SK-N-DZ (cell line): ENCODE measurements around the gene STIL.
"Not testable (repeated sequence)": the region's sequence is repeated elsewhere in the genome, so short reads cannot be mapped to it uniquely, and the experiment has no call there.

Experiments
- DNase-seq: peaks from one replicate; pipeline ENCODE4 v3.0.0-alpha.2; 2015; ENCODE audit warnings: low spot score

The STIL gene

DNA sequence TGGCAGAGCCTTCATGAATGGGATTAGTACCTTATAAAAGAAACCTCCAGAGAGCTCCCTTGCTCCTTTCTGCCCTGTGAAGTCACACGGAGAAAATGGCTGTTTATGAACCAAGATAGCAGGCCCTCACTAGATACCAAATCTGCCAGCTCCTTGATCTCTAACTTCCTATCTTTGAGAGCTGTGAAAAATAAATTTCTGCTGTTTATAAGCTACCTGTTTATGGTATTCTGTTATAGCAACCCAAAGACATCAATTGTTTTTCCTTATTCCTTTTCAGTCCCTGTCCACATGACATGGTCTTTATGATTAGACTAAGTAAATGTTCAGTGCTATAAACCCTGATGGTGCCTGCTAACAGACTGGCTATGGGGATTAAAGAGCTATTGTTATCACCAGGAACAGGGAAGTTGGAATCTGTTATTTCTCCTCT, 9.7 kb upstream of the STIL start:
- DNase-seq, result no peak

DNA sequence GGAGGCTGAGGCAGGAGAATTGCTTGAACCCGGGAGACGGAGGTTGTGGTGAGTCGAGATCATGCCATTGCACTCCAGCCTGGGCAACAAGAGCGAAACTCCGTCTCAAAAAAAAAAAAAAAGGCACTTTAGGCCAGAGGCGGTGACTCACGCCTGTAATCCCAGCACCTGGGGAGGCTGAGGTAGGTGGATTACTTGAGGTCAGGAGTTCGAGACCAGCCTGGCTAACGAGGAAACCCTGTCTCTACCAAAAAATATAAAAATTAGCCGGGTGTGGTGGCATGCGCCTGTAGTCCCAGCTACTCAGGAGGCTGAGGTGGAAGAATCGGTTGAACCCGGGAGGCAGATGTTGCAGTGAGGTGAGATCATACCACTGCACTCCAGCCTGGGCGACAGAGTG, 6.0 kb upstream of the STIL start:
- not testable (repeated sequence) for DNase-seq

DNA sequence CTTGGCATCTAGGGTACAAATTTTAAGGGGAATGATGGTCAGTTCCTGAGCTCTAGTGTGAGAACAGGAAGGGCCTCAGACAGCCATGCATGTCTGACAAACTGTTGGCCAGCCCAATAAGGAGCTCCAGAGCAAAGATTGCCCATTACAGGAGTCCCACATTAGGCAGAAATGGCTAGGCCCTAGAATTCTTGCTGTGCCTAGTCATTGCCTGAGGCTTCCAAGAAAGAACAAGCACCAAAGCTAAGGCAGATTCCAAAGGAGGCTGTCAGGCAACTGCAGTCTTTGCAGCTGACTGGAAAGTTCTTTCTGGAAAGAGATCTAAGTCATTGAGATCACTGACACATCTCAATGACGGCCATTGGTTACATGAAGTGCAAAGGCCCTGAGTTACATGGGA, 3.9 kb upstream of the STIL start:
- DNase-seq, result no peak

DNA sequence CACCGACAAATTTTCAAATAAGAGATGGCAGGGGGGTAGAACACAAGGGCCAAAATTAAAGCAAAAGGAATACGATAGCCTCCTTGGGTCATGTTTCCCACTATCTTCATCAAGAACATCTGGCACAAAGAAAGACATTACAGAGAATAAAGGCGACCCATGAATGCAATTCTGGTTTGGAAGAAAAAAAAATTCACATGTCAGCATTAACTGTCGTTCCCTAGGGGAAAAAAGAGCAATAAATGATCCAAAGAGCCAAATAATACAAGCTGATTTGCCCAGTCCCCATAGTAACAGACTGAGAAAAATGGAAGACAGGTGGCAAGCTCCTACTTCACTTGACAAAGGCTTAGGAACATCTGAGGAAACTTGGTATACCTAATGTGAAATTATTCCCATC, 4.5 kb downstream of the STIL start:
- no peak for DNase-seq

DNA sequence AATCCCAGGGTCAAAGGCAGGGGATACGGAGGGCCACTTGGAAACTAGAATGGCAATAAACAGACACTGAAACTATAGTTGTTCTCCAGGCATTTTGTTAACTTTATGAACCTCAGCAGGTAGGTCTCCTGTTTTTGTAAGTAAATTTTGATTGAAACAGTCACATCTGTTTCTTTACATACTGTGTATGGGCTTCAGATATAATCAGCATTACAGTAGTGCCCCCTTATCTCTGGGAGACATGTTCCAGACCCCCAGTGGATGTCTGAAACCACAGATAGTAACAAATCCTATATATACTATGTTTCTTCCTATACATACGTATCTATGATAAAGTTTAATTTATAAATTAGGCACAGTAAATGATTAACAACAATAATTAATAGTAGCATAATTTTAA, 11.5 kb downstream of the STIL start:
- peak; percentile 8 for DNase-seq

DNA sequence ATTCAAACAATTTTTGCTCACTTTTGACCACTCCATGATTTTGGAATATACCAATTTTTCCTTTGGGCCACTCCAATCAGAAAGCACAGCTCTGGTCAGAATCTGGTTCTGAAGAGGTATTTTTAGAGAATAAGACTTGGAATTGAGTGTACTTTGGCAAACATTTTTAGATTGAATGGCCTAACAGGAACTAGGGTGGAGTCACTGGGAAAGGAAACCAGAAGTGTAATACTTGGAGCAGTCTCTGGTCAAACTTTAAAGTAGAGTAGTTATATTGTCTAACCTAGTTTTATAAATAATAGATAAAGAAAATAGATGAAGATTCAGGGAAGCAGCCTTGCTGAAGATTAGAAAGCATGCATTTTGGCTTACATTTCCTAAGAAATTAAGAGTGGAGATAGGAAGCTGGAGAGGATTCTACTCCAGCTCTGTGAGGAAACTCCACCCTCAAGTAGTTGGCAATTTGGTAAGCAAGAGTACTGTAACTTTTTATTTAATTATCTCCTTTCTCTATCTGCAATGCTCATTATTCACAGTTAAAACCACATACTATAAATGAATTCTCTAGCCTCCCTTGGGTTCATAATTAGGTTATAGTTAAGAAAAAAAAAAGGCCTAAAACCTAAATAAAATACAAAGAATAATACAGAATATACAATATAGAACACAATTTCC, 15.8 kb downstream of the STIL start:
- no peak for DNase-seq

DNA sequence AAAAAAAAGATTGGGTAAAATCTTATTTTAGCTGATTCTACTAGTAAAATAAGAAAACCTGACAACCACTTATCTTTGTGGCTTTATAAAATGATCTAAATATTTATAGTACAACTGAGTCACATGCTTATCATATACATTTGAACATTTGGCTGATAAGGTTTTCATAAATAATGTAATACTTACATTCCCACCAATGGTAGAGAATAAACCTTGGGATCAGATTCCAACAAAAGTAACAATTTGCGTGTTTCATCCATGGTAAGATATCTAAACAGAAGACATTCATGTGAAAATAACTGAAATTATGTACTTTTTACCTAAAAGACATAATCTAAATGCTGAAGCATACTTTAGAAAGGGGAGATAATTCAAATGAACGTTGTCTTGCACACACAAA, 18.4 kb downstream of the STIL start:
- DNase-seq, result no peak

DNA sequence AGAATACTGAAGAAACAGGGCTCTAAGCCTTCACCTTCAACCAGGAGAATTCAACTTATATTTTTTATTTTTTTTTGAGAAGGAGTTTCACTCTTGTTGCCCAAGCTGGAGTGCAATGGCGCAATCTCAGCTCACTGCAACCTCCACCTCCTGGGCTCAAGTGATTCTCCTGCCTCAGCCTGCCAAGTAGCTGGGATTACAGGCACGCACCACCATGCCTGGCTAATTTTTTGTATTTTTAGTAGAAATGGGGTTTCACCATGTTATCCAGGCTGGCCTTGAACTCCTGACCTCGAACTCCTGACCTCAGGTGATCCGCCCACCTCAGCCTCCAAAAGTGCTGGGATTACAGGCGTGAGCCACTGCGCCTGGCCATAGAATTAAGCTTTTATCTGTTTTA, 19.1 kb downstream of the STIL start:
- DNase-seq, result not testable (repeated sequence)

DNA sequence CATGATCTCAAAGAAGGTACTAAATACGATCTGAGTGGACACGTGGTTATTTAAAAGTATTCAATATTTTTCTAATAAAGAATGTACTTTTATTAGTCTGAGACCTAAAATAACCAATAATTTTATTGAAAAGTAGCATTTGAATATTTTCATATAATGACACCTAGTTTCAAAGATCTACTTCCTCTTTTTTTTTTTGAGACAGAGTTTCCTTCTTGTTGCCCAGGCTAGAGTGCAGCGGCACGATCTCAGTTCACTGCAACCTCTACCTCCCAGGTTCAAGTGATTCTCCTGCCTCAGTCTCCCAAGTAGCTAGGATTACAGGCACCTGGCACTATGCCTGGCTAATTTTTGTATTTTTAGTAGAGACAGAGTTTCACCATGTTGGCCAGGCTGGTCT, 25.8 kb downstream of the STIL start:
- not testable (repeated sequence) for DNase-seq

DNA sequence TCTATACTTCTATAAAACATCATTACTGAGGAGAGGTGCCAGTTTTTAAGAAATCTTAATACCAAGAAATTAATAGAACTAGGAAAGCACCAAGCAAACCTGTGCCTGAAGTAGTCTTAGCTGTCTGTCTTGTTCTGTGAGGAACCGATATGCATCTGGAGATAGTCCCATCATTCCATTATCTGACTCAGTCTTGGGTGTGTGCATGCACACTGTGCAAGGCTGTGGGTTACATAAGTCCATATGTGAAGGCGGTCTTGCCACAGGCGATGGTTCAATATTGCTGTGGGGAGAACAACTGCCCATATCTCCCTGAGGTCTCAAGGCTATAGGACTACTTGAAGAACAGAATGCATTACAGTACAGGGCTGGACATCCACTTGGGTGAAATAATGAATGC, 33.8 kb downstream of the STIL start:
- no peak for DNase-seq

DNA sequence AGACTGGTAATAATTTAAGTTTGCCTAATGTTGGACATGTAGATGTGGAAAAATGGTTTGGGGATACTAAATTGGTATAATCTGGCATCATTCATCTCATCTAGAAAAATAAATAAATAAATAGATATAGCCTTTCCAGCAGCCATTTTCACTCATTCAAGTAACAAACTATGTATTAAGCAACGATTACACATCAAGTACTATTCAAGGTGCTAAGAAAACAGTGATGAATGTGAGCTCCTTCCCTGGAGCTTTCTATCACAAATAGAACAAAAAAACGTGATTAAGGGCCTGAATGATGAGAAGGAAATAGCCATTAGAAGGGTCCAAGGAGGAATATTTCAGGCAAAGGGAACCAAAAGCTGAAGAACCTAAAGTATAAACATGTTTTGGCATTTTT, 37.1 kb downstream of the STIL start:
- DNase-seq, result no peak

DNA sequence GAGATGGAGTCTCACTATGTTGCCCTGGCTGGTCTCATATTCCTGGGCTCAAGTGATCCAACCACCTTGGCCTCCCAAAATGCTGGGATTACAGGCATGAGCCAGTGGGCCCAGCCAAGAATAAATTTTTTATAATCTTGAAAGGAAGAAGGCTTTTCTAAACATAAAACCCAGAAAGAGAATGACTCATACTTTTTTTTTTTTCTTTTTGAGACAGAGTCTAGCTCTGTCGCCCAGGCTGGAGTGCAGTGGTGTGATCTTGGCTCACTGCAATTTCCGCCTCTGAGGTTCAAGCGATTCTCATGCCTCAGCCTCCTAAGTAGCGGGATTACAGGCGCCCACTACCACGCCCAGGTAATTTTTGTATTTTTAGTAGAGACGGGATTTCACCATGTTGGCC, 38.1 kb downstream of the STIL start:
- not testable (repeated sequence) for DNase-seq

DNA sequence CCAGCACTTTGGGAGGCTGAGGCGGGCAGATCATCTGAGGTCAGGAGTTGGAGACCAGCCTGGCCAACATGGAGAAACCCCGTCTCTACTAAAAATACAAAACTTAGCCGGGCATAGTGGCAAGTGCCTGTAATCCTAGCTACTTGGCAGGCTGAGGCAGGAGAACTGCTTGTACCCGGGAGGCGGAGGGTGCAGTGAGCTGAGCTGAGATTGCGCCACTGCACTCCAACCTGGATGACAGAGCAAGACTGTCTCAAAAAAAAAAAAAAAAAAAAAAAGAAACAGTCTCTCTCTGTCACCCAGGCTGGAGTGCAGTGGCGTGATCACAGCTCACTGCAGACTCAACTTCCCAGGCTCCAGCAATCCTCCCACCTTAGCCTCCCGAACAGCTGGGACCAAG, 48.4 kb downstream of the STIL start:
- DNase-seq, result not testable (repeated sequence)

DNA sequence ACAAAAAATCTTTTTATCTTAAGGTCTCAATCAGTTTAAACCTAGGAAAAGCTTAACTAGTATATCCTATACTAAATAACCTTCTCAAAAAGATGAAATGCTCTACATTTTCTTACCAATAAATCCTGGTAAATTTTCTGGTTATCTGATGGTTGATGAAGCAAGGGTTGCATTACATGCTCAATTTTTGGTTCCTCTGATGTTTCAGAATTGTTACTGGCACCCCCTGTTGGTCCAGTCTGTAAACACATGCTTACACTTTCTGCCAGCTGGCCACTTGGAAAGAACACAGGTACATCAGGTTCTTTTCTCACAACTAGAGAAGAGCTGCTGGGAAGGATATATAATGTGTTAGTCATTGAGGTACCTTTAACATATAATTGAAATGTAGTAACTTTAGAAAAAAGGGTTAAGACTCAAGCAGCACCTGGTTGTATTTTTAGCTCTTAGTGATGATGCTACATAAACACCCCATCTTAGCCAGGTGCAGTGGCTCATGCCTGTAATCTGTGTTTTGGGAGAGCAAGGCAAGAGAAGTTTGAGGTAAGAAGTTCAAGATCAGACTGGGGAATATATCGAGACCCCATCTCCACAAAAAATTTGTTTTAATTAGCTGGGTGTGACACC, 51.0 kb downstream of the STIL start:
- peak; percentile 11 for DNase-seq

DNA sequence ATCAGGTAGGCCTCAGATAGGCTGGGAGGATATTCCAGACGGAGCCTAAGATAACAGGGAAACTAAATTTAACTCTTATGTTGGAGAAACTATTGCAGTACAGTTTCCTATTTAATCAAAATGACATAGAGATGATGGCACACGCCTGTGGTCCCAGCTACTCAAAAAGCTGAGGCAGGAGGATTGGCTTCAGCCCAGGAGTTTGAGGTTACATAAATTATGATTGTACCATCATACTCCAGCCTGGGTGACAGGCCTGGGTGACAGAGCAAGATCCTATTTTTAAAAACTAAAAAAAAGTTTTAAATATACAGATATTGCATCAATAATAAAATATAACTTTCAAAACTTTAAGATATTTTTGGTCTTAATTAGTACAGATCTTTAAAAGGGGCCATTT, 56.7 kb downstream of the STIL start:
- DNase-seq, result no peak

DNA sequence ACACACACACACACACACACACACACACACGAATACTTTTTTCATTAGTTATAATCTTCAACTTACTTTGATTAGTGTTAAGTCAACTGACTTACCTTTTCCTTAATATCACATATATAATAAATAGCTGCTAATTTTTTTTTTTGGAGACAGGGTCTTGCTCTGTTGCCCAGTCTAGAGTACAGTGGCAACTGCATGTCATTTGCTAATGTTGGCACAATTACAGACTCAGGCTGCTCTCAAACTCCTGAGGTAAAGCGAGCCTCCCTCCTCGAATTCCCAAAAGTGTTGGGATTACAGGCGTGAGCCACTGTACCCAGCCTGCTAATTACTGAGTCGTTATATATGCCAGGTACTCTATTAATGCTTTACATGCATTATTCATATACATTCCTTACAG, 61.2 kb downstream of the STIL start:
- no peak for DNase-seq

DNA sequence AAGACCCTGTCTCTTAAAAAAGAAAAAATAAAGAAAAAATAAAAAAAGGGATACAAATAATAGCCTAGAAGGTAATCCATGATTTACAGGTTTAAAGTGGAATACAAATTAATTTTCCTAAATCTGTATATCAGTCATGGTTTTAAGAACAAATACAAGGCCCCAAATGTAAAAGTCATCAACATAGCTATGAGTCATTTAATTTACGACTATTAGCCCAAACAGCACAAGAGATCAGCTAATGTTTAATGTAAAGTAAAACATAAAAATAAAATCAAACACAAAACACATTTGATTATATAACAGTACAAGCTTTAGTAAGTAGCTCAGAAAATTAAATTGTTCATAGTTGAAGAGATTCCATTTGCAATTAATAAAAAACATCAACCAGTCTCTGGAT, 61.6 kb downstream of the STIL start:
- DNase-seq, result no peak

DNA sequence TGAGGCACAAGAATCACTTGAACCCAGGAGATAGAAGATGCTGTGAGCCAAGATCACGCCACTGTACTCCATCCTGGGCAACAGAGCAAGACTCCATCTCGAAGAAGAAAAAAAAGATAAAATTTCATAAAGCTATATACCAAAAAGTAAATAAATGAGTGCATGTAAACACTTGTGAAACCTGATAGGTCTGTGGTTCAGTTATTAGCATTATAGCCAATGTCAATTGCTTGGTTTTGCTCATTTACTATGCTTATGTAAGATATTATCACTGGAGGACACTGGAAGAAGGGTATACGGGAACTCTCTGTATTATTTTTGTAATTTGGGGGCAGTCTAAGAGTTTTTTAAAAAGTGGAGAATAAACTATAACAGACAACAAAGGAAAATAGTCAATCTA, 64.2 kb downstream of the STIL start:
- DNase-seq, result no peak

DNA sequence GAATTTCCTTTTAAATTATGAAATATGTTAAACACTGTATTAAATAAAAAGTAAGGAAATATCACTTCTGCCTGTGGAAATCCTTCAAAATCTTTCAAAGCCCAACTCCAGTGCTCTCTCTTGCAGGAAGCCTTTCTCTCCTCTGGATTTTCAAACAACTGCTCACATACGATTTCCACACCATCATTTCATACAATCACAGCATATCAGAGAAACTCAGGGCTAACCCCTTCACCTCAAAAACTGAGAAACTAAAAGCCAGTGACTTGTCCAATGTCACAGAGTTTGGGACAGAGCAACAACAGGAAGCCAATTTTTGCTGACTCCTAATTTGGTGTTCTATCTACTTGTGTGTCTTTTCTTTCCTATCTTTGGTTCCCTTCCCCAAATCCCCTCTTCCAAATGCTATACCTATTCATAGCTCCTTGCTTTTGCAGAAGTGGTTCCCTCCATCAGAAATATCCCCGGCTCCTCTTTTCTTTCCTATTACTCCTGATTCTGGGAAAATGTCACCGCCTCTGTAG, 69.5 kb downstream of the STIL start:
- DNase-seq, result no peak

DNA sequence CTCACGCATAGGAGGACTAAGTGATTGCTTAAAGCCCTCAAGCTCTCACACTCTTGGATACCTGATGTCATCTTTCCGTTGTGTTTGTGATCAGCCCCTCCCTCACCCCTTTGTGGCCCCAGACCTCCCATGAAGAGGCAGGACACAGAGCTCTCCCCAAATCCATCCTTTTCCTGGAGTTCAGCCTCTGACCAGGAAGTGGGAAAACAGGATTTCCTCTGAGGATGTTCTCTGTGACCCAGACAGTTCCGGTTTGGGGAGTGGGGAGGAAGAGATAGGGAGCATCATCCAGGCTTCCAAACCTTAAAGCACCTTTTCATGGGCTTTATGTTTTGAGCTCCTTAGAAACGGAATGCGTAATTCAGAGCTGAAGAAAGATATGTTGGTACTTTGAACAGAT, 70.0 kb downstream of the STIL start:
- DNase-seq, result no peak

DNA sequence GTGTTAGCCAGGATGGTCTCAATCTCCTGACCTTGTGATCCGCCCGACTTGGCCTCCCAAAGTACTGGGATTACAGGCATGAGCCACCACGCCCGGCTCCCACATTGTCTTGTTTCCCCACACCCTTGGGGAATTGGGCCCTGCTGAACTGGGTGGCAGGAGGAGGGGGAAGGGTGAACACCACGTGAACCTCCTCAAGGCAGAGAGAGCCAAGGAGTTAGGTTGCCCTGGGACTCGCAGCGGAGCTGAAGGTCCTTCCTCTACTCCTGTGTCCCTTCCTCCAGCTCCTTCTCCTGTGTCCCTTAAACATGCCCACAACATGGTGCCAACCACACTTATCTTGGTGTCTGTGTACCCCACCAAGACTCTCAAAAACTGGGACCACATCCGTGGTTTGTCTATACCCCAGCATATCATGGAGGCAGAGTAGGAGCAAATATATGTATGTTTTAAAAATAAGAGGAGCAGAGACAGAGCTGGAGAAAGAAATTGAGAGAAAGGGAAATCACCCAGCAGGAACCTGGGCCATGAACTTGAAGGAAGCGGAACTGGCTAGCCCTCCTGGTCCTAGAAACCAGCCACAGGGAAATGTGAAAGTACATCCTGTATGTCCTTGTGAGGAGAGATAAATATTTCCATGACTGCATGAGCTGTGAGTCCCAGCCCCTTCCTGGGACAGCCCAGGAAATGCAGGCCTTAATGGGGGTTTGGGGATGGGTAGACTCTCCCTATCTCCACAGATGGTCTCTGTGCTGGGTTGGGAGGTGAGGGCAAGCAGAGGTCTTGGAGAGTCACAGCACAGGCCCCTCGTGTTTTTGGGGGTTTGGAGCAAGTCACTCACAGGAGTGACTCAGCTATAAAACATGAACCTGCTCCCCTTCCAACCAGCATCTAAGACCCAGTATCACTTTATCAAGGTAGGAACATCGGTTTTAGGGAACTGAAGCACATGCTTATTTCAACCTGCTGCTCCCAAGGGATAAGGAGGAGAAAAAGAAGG, 72.5 kb downstream of the STIL start:
- no peak for DNase-seq

DNA sequence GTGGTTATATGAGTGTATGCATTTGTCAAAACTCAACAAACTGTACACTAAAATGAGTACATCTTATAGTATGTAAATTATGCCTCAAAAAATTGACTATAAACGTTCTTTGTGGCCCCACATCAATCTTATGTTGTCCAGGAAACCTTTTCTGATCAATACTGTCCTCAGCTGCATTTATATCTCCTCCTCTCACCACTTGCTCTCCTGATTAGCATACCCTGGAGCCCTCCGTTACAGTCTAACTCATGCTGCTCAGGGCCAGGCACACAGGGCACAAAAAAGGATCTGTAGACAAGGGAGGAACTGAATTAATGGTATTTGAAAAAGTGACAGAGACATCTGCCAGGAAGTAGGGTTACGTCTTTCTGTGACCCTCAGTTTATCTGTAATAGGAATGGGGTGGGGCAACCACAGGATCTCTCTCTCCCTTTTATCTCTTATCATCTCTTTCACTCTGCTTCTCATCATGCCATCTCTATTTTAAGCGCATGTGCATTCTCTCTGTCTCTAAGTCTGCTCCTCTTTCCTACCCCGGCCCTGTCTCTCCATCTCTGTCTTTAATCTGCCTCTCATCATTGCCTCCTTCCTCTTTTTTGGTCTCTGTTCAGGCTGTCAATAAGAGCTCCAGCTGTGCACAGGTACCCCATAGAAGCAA, 74.9 kb downstream of the STIL start:
- no peak for DNase-seq
